Liver (tissue), 3 donors: ENCODE results near the gene TNS3.

ENCODE experiments used
- CTCF ChIP-seq: fragments of 150-350 bp; IDR thresholded peaks from 2 replicates; pipeline ENCODE4 v1.5.1; 2017; ENCODE audit warnings: improper control_type of control experiment, low read depth, low read length; ENCODE audit not compliant: missing input control
- EGR1 ChIP-seq, 2 donors: IDR thresholded peaks; 2 replicates each; pipeline ENCODE4 v1.6.1; 2016 to 2018; ENCODE audit warnings: antibody characterized with exemption in 2 of 2, low read depth in 2 of 2
- MAX ChIP-seq: IDR thresholded peaks from 2 replicates; pipeline ENCODE4 v1.6.1; 2016; ENCODE audit warnings: antibody characterized with exemption
- REST ChIP-seq: IDR thresholded peaks from 2 replicates; pipeline ENCODE4 v1.6.1; 2016; ENCODE audit warnings: antibody characterized with exemption, mild to moderate bottlenecking
- SP1 ChIP-seq: IDR thresholded peaks from 2 replicates; pipeline ENCODE4 v1.6.1; 2018; ENCODE audit warnings: antibody characterized with exemption, mild to moderate bottlenecking
- TAF1 ChIP-seq: conservative IDR thresholded peaks from 2 replicates; pipeline ENCODE4 v1.6.1; 2016; ENCODE audit warnings: antibody characterized with exemption, mild to moderate bottlenecking
- ZBTB33 ChIP-seq: IDR thresholded peaks from 2 replicates; pipeline ENCODE4 v1.6.1; 2016; ENCODE audit warnings: antibody characterized with exemption
- TF ChIP-seq, protein P1 (sequence below): IDR thresholded peaks from 2 replicates; pipeline ENCODE4 v1.6.1; 2016; ENCODE audit warnings: antibody characterized with exemption
- donor health status: healthy.
- donor health status: healthy.

GRCh38 chr7:47394216-47394615 lies 187.7 kb downstream of the TNS3 start:
- TF ChIP-seq SP1, result no peak
- no peak for TF ChIP-seq CTCF
- TF ChIP-seq MAX, result no peak
- TF ChIP-seq, protein P1, sequence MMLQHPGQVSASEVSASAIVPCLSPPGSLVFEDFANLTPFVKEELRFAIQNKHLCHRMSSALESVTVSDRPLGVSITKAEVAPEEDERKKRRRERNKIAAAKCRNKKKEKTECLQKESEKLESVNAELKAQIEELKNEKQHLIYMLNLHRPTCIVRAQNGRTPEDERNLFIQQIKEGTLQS, result no peak
- no peak for TF ChIP-seq EGR1 (IDR thresholded peaks at IDR 0.05; ENCODE audit: low read depth in 2 of 2)
- TF ChIP-seq TAF1, result no peak
- no peak for TF ChIP-seq ZBTB33
- no peak for TF ChIP-seq REST
